Lower leg skin (tissue), 4 donors: ENCODE data around the gene KCNMA1. TPM values are rescaled to one million over a fixed set of nuclear protein-coding genes. Genes with fewer than 3 reads are reported as not detected.

ENCODE experiments used
- DNase-seq, 2 donors: peaks; one replicate each; pipeline ENCODE4 v3.0.0-alpha.2; 2019; ENCODE audit warnings: low spot score in 2 of 2
- H3K4me3 ChIP-seq: fragments of 200-600 bp; sonication (generic); 2 replicates; pipeline ENCODE4 v1.5.1; 2017; ENCODE audit warnings: mild to moderate bottlenecking, low read depth; ENCODE audit not compliant: poor library complexity, severe bottlenecking
- POLR2A ChIP-seq, 2 donors: fragments of 450-650 bp; IDR thresholded peaks; one replicate each; pipeline ENCODE4 v1.6.1; 2016 to 2017; ENCODE audit warnings: antibody characterized with exemption in 2 of 2, mild to moderate bottlenecking in 1 of 2, moderate library complexity in 1 of 2
- WGBS, 2 donors: methylation state at CpG; one replicate each; pipeline ENCODE4 v1.1.5; 2018; 5-methylcytosine and 5-hydroxymethylcytosine counted together
- intact Hi-C: fragments of 100-400 bp; cut with DNase I; formaldehyde crosslinking; loops from one replicate; pipeline ENCODE4 v1.15.0; 2023; ENCODE audit warnings: low total_unique reads
- total RNA-seq, 4 donors: library from RNA; depleted of rRNA; stranded (reverse); fragments of >200 nt; gene quantifications; one replicate each; pipeline ENCODE4 v1.1.0, GENCODE V29; 2016
- TF ChIP-seq, protein P1 (sequence below), 3 donors: fragments of 450-650 bp; IDR thresholded peaks; one replicate each; pipeline ENCODE4 v1.5.1; 2016; ENCODE audit warnings: antibody characterized with exemption in 3 of 3, mild to moderate bottlenecking in 3 of 3, moderate library complexity in 2 of 3

The KCNMA1 gene
- total RNA-seq, 4 donors from 2014 or later, result 4.1 to 9.9 (median 6.5) TPM

DNA sequence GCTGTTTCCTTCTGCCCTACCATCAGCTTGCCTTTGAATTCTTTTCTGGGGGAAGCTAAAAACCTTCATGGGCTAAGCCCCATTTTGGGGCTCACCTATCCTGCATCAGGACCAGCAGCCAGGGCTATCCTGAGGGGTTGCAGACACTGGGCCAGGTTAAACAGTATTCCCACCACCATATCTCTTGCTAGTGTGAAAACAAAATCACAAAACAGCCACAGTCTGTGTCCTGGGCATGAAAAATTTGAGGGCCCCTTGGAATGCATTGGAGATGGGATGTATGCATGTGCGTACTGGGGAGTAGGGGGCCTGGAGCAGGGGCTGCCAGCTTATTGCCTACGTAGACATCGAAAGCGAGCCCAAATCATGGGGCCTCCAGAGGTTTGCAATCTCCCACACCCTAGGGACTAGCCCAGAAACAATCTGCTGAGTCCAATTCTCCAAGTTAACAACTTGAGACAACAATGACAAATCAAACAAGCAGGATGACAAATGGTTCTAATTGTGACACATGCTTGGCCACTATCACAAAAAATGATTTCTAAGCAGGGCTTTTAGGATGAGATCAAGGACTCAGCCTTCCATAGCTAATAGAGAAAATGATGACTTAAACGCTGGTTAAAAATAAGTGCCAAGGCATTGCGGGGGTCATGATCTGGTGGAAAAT is 557.1 kb downstream of the KCNMA1 start:
- no peak overlapping the region for H3K4me3 ChIP-seq
- no peak for DNase-seq
- no peak for TF ChIP-seq POLR2A (IDR thresholded peaks at IDR 0.05)
- TF ChIP-seq, protein P1, sequence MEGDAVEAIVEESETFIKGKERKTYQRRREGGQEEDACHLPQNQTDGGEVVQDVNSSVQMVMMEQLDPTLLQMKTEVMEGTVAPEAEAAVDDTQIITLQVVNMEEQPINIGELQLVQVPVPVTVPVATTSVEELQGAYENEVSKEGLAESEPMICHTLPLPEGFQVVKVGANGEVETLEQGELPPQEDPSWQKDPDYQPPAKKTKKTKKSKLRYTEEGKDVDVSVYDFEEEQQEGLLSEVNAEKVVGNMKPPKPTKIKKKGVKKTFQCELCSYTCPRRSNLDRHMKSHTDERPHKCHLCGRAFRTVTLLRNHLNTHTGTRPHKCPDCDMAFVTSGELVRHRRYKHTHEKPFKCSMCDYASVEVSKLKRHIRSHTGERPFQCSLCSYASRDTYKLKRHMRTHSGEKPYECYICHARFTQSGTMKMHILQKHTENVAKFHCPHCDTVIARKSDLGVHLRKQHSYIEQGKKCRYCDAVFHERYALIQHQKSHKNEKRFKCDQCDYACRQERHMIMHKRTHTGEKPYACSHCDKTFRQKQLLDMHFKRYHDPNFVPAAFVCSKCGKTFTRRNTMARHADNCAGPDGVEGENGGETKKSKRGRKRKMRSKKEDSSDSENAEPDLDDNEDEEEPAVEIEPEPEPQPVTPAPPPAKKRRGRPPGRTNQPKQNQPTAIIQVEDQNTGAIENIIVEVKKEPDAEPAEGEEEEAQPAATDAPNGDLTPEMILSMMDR (IDR thresholded peaks at IDR 0.05), result no peak
- intact Hi-C loops, result no loop called here
- WGBS, 2 donors, result 67 to 81% methylated on average over 6 of the region's 6 CpGs

DNA sequence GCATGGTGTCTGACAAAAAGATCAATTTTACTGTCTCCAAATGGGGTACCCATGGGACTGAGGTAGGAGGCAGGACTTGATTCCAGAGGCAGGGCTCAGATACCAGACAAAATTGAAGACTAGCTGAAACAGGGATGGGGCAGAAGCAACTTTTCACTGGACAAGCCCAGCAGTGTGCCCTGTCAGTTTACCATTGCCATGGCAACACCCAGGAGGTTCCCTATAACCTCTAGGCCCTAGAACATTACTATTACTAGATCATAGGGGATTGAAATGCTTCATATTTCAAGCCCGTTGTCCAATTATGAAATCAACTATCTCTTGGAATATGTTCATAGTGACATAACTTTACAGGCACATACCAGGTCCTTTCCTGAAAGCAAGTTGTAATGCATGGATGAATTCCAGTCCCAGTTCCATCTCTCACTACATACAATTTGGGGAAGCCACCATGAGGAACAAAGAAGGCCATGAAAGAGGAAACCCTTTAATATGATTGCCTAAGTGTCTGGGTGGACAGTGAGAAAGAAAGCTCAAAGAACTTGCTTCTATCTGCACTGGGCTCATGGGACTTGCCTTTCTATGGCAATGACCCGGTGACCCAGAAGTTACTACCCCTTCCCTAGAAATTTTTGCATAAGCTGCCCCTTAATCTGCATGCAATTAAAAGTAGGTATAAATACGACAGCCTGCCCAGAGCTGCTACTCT is 557.9 kb downstream of the KCNMA1 start:
- no peak for DNase-seq
- no peak overlapping the region for H3K4me3 ChIP-seq
- TF ChIP-seq, protein P1 (IDR thresholded peaks at IDR 0.05), result no peak
- no peak for TF ChIP-seq POLR2A (IDR thresholded peaks at IDR 0.05)
- intact Hi-C loops, result no loop called here
- 57 to 78% methylated on average over 3 of the region's 3 CpGs for WGBS, 2 donors

DNA sequence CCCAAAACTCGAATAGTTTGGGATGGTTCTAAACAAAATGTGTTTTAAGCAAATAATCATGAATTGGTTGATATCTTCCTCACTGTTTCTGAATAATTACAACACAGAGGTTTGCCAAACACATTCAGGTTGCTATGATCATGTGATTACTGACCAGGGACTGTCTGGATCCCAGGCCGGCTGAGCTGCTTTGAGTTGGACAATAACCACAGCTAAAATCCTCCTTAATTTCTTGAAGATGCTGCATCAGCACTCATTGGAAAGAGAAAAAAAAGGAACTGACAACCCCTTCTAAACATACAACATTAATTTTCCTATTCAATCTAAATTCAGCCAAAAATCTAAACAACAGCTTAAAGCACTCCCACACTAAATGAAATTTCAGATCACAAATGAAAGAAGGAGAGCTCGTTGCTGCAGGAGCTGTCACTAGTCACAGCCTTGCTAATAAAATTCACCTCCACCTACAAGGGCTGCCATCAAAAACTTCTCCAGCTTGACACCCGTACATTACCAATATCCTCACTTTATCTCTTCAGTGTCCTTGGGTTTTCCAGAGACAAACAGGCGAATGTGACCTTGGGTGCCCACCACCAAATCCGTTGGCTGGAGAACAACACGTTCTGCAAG is 560.2 kb downstream of the KCNMA1 start:
- H3K4me3 ChIP-seq, result no peak overlapping the region
- DNase-seq, result no peak
- 84 to 86% methylated on average over 7 of the region's 7 CpGs for WGBS, 2 donors
- intact Hi-C loops, result no loop called here
- TF ChIP-seq, protein P1 (IDR thresholded peaks at IDR 0.05), result no peak
- TF ChIP-seq POLR2A (IDR thresholded peaks at IDR 0.05), result no peak

DNA sequence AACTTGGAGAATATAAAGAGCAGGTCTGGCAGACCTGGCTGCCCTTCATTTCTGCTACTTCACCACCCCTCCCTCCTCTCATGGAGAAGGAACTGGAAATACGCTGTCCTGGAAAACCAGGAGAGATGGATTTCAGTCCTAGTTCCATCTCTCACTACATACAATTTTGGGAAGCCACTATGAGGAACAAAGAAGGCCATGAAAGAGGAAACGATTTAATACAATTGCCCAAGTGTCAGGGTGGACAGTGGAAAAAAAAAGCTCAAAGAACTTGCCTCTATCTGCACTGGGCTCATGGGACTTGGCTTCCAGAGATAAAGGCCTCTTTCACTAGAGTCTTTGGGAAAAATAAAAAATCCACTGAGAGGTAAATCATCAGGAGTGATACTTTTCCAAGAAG is 561.7 kb downstream of the KCNMA1 start:
- intact Hi-C loops, result no loop called here
- H3K4me3 ChIP-seq, result no peak overlapping the region
- no peak for TF ChIP-seq POLR2A (IDR thresholded peaks at IDR 0.05)
- TF ChIP-seq, protein P1 (IDR thresholded peaks at IDR 0.05), result no peak
- 77 to 82% methylated on average over 2 of the region's 2 CpGs for WGBS, 2 donors
- DNase-seq, result no peak

DNA sequence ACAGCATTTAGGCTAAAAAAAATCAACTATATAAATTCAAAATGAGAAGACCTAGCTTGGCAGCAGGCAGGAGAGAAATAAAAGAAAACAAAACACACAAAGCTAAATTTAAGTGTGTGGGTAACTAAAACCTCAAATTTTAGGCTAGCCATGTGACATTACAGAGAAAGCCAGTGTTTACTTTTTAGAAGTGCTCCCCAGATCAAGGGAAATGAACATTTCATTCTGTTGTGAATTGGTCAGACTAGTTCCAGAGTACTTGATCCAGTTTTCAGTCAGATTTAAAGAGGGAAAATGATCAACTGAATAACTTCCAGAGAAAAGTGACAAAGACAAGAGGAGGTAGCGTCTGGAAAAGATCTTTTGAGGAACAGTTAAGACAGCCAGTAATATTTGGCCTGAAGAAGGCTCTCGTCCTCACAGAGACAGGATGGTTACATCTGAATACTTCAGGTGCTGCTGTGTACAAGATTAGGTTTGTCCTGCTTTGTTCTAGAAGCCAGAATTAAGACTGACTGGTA is 563.4 kb downstream of the KCNMA1 start:
- H3K4me3 ChIP-seq, result no peak overlapping the region
- DNase-seq, result no peak
- TF ChIP-seq, protein P1 (IDR thresholded peaks at IDR 0.05), result no peak
- TF ChIP-seq POLR2A (IDR thresholded peaks at IDR 0.05), result no peak
- WGBS, 2 donors, result 61 to 69% methylated on average over 2 of the region's 2 CpGs
- intact Hi-C loops, result no loop called here
